ENCODE data around the gene DCAF12L2.
"Not testable (repeated sequence)": the region's sequence is repeated elsewhere in the genome, so short reads cannot be mapped to it uniquely, and the experiment has no call there.

Gene DCAF12L2

GRCh38 chrX:126165721-126166461 lies at the start of gene DCAF12L2:
DCAF12L2 (minus strand) TSS chrX:126166289; CDS start chrX:126165924, 365 bp downstream.
- TF ChIP-seq CTCF (IDR thresholded peaks at IDR 0.05; ENCODE audit: insufficient read depth, low read length, poor library complexity, severe bottlenecking) = no peak
- no peaks in the 10 kb centered on the region for H3K27me3 ChIP-seq (replicated peaks; ENCODE audit: control insufficient read depth, insufficient read depth, low read length)
- no peak for DNase-seq (ENCODE audit: extremely low read depth, insufficient read length)
- no peak within 1 kb of the TSS for H3K4me3 ChIP-seq (replicated peaks; ENCODE audit: low read depth, low read length)
- no peaks in the 10 kb centered on the region for H3K36me3 ChIP-seq (ENCODE audit: control insufficient read depth, insufficient read depth, low read length)

- not testable (repeated sequence) for H3K4me3 ChIP-seq (replicated peaks; ENCODE audit: low read depth, low read length); H3K27me3 ChIP-seq (replicated peaks; ENCODE audit: control insufficient read depth, insufficient read depth, low read length); DNase-seq (ENCODE audit: extremely low read depth, insufficient read length); H3K36me3 ChIP-seq (ENCODE audit: control insufficient read depth, insufficient read depth, low read length)
These were observed 24.8 kb upstream of the DCAF12L2 start for GRCh38 chrX:126190888-126191287.

GRCh38 chrX:126177133-126177840 lies 11.2 kb upstream of the DCAF12L2 start:
- Histone ChIP-seq H3K4me3 (replicated peaks; ENCODE audit: low read depth, low read length) (no peak overlapping the region), H3K27me3 (replicated peaks; ENCODE audit: control insufficient read depth, insufficient read depth, low read length) (no peaks in the 10 kb centered on the region), H3K36me3 (ENCODE audit: control insufficient read depth, insufficient read depth, low read length) (no peaks in the 10 kb centered on the region)
- no peak for TF ChIP-seq CTCF (IDR thresholded peaks at IDR 0.05; ENCODE audit: insufficient read depth, low read length, poor library complexity, severe bottlenecking)
- no peak for DNase-seq (ENCODE audit: extremely low read depth, insufficient read length)

- Histone ChIP-seq H3K4me3 (replicated peaks; ENCODE audit: low read depth, low read length) (no peak overlapping the region), H3K36me3 (ENCODE audit: control insufficient read depth, insufficient read depth, low read length) (no peaks in the 10 kb centered on the region), H3K27me3 (replicated peaks; ENCODE audit: control insufficient read depth, insufficient read depth, low read length) (no peaks in the 10 kb centered on the region)
- TF ChIP-seq CTCF (IDR thresholded peaks at IDR 0.05; ENCODE audit: insufficient read depth, low read length, poor library complexity, severe bottlenecking) = no peak
- no peak for DNase-seq (ENCODE audit: extremely low read depth, insufficient read length)
These were observed 4.6 kb upstream of the DCAF12L2 start for GRCh38 chrX:126170720-126171119.

GRCh38 chrX:126167560-126167959 lies 1.5 kb upstream of the DCAF12L2 start:
- H3K36me3 ChIP-seq (ENCODE audit: control insufficient read depth, insufficient read depth, low read length) = no peaks in the 10 kb centered on the region
- no peak for DNase-seq (ENCODE audit: extremely low read depth, insufficient read length)
- no peak overlapping the region for H3K4me3 ChIP-seq (replicated peaks; ENCODE audit: low read depth, low read length)
- no peaks in the 10 kb centered on the region for H3K27me3 ChIP-seq (replicated peaks; ENCODE audit: control insufficient read depth, insufficient read depth, low read length)
- no peak for TF ChIP-seq CTCF (IDR thresholded peaks at IDR 0.05; ENCODE audit: insufficient read depth, low read length, poor library complexity, severe bottlenecking)

GRCh38 chrX:126165401-126165720 lies 728 bp downstream of the DCAF12L2 start:
- no peak for DNase-seq (ENCODE audit: extremely low read depth, insufficient read length)
- no peak overlapping the region for H3K4me3 ChIP-seq (replicated peaks; ENCODE audit: low read depth, low read length)

More at GRCh38 chrX:126165401-126165720, 728 bp downstream of the DCAF12L2 start:
- no peaks in the 10 kb centered on the region for H3K36me3 ChIP-seq (ENCODE audit: control insufficient read depth, insufficient read depth, low read length)
- TF ChIP-seq CTCF (IDR thresholded peaks at IDR 0.05; ENCODE audit: insufficient read depth, low read length, poor library complexity, severe bottlenecking) = no peak
- no peaks in the 10 kb centered on the region for H3K27me3 ChIP-seq (replicated peaks; ENCODE audit: control insufficient read depth, insufficient read depth, low read length)
